GM12801 (cell line): ENCODE data around the gene RAB42.

Source experiments
- CTCF ChIP-seq: IDR thresholded peaks from one replicate; pipeline ENCODE4 v1.5.1; 2011; ENCODE audit warnings: control low read depth; ENCODE audit not compliant: insufficient read length; ENCODE audit errors: extremely low read depth

Gene RAB42

DNA sequence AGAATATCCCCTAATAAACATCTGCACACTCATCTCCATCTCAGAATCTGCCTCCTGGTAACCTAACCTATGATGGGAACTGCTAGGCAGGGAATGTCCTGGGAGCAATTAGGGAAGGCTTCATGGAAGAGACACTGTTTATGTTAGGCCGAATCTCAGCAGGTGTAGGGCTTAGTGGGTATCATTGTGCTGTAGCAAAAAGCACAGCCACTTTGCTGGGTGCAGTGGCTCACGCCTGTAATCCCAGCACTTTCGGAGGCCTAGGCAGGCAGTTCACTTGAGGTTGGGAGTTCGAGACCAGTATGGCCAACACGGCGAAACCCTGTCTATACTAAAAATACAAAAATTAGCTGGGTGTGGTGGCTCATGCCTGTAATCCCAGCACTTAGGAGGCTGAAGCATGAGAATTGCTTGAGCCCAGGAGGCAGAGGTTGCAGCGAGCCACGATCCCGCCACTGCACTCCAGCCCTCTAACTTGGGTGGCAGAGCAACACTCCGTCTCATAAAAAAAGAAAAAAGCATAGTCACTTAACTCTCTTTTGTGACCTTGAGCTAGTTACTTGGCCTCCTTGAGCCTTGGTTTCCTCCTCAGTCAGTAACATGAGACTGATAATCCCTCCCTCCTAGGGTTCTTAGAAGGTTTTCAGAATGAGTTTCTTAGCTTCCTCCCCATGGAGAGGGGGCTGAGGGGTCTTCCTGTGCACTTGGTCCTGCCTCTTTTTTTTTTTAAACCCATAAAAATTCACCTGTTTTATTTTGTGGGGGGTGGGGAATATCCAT, 3.5 kb downstream of the RAB42 start:
- no peak for TF ChIP-seq CTCF

DNA sequence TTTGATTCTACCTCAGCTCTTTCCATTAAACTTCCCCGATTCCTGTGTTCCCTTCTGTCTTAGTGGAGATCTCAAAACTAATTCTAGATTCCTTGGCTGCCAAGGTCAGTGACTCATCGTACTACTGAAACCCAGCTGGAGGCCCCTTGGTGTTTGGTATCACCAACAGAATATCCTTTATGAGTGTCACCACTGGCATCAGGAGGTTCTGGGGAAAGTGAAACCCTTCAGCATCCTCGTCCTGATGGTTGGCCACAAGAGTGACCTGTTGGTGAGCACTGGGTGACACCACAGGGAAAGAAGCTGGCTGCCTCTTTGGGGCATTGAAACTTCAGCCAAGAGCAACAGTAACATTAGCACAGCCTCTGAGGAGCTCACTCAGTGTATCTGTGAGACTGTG, 9.6 kb downstream of the RAB42 start:
- no peak for TF ChIP-seq CTCF

DNA sequence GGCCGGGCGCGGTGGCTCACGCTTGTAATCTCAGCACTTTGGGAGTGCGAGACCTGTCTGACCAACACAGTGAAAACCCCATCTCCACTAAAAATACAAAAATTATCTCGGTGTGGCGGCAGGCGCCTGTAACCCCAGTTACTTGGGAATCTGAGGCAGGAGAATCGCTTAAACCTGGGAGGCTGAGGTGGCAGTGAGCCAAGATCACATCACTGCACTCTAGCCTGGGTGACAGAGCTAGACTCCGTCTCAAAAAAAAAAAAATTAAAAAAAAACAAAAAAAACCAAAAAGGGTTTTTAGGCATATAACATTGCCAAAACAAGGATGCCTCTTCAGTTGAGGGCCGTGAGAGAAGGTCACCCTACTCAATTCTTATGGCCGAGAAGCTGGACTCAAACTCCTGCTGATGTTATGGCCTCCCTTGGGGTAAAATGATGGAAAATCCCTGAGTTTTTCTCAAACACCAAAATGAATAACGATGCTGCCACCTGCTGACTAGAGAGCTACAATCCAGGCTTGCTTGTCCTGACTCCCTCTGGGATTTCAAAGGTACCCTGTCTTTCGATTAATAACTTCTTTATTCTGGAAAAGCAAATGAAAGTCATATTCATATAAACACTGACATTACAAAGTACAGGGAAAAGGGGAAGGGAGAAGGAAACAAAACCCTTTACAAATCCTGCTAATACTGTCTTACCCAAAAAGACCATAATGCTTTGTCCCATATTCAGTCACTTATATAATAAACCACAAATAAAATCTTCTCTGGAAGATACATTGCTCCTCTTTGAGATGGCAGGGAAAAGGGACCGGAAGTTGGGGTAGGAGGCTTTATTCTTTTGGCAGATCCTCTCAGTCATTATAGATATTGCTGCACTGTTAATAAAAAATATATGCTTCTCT, 10.7 kb downstream of the RAB42 start:
- TF ChIP-seq CTCF, result no peak

DNA sequence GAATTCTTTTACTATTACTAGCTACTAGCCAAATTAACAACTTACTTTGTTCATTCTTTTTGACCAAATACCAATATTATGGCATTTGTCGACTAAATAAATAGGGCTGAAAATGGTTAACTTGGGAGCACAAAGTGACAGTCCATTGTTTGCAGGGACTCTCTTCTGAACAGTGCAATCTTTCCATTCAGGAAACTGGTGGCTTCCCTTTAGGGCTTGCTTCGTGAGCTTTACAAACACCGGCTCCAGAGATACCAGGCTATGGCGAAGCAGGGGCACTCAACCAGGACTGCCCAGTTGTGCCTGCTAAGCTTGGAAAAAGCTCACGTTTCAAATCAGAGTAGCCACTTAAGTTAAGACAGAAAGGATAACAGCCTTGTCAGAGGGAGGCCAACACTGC, 12.3 kb downstream of the RAB42 start:
- TF ChIP-seq CTCF, result no peak

DNA sequence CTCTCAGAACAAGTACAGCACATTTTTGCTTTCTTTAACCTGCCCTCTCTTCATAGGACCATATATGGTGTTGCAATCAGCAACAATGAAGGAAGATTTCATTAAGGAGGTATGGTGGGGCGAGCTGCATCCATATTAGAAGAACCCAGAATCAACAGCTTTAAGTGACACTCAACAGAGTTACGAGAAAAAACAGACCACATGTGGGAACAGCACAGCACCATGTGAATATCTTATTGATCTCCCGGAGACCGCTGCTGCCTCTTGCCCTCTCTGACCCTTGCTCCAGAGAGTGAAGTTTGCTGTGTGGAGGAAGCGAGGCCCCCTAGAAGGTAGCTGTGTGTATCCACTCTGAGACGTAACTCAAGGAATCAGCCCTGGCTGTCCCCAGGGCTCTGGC, 12.9 kb downstream of the RAB42 start:
- no peak for TF ChIP-seq CTCF

DNA sequence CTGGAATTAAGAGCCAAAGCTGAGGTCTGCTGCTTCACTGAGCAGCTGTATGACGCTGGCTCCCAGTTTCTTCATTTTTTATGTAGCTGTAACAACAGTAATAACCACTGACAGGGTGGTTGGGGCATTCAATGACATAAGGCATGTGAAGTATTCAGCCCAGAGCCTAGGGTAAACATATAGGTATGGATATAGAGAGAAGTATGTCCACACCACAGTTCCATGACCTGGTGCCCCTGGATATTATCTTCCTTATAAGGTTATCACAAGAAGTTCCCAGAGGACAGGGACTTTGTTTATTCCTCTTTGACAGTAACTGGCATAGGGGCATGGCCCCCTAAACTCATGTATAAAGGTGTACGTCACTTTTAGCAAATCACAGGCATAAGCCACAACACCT, 14.7 kb downstream of the RAB42 start:
- no peak for TF ChIP-seq CTCF

- no peak for TF ChIP-seq CTCF
Measured at GRCh38 chr1:28613175-28613574, 21.1 kb downstream of the RAB42 start.
